DMS153 treated with DMSO at 0.1 percent for 48 hours (cell line): Measurements from ENCODE around the gene LPIN2.
"Not testable (repeated sequence)": the region's sequence is repeated elsewhere in the genome, so short reads cannot be mapped to it uniquely, and the experiment has no call there.

Experiments
- DNase-seq: peaks from one replicate; lab custom pipeline; 2025; ENCODE audit not compliant: unreplicated experiment; lab: John Stamatoyannopoulos, UW

LPIN2 gene

DNA sequence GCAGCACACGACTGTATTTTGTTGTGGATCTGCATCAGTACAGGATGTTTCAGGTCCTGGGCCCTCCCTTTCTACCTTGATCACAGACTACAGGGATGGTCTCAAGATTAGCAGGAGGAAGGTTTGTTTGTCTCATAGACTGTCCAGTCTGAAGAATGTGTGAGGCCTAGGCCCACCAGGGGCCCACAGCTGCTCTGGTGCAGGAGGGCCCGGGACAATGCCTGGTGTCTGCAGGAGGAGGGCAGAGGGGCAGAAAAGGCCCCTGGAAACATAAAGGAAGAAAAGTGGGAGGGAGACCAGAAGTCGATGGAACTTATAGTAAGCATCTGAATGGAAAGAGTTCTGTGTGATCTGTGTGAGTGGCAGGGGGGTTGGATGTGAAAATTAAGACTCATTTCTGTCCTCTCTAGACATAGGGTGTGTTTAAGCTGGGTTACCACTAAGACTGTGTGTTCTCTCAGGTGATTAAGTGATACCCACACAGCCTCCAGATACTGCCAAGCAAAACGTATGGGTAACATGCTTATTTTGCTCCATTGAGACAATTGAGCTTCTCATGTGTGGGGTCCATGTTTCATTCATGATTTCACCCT is 33.4 kb upstream of the LPIN2 start:
- no peak for DNase-seq

DNA sequence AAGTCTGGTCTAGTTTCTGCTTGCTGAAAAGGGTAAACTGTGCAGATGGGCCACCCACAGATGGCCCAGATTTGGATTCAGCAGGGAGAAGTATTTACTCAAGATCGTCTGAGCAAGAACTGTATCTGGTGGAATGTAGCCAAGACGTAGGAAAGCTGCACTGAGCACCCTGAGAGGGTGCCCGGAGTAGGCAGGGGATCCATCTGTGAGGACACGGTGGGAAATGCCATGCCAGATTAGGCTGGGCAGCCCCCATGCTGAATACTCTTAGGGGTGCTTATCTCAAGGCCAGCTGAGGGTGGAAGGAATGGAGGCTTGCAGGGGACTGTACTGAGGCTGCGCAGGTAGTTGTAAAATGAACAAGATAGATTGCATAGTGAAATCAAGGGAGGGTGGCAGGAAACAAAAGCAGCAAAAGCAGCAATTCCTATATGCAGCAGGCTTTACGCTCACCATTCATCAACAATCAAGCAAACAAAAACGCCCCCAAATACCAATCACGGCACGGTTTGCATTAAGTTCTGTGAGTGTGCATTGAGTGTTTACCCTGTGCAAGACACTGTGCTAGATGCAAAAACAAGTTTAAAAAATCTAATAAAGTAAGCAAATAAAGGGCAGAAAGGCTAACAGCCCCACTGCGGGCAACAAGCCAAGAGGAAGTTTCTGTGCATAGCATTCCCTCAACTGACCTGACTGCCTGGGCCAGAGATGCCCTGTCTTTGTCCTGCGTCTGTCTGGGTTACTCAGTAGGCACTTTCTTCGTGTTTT is 32.2 kb upstream of the LPIN2 start:
- peak; percentile 52 for DNase-seq

GRCh38 chr18:3042379-3042778 is 29.4 kb upstream of the LPIN2 start:
- no peak for DNase-seq

DNA sequence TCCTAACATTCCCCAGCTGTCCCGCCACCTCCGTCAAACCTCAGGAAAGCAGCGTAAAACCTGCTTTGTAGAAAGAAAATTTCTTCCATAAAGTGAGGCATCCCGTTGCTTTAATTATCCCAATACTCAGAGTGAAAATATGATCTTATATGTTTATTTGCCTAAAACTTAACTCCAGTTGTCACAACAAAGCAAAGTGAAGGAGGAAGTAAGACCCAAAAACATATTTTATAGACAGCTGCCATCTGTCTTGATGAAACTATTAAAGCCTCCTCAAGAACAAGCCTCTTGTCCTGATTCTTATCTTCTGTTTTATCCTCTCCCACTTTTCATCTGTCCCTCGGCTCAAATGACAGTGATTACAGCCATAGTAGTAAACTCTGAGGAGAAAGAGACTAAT is 28.9 kb upstream of the LPIN2 start:
- no peak for DNase-seq

DNA sequence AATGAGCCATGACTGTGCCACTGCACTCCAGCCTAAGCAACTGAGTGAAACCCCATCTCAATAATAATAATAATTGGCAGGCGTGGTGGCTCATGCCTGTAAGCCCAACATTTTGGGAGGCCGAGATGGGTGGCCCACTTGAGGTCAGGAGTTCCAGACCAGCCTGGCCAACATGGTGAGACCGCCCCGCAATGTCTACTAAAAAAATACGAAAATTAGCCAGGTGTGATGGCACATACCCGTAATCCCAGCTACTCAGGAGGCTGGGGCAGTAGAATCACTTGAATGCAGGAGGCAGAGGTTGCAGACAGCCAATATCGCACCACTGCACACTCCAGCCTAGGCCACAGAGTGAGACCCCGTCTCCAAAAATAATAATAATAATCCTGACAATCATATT is 27.9 kb upstream of the LPIN2 start:
- no peak for DNase-seq

DNA sequence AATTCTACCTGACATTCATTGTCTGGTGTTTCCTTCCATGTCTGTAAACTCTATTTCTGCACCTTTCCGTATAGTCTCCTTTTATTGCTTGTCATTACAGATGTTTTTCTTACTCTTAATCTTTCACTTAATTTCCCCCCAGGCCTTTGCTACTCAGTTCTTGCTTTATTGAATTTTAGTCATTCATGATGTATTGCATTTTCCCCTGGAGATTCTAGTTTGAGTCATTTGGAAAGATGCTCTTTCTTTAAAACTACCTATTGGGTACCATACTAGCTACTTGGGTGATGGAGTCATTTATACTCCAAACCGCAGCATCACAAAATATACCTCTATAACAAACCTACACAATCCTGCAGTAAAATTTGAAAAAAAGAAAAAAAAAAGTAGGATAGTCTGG is 27.2 kb upstream of the LPIN2 start:
- DNase-seq, result no peak

DNA sequence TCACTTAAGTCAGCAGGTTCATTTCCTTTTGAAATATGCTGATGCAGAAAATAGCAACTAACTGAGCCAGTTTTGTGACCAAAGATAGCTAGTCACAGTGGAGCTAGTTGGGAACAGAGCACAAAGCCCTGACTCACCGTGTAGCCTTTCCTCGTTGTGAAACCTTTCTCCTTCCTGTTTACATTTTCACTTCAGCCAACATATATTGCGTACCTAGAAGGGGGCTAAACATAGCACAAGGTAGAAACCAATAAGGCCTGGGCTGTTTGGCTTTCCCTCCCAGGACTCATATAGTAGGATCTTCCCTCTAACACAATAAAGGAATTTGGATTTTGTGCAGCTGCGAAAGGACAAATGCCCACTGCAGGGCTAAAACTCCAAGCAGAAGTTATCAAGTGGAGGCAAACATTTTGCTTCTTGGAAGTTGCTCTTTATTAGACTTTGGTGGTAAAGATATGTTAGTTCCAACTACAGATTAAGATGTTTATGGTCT is 24.5 kb upstream of the LPIN2 start:
- DNase-seq, result no peak

DNA sequence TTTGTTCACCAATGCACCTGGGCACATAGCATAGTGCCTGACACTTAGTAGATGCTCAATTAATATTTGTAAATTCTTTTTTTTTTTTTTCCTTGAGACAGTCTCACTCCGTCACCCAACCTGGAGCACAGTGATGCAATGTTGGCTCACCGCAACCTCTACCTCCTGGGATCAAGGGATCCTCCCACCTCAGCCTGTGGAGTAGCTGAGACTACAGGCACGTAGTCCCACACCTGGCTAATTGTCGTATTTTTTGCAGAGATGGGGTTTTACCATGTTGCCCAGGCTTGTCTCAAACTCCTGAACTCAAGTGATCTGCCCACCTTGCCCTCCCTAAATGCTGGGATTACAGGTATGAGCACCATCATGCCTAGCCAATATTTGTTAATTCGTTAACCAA is 23.2 kb upstream of the LPIN2 start:
- no peak for DNase-seq

- DNase-seq, result no peak
These were observed 22.7 kb upstream of the LPIN2 start for GRCh38 chr18:3035635-3036034.

- DNase-seq, result no peak
These were observed 19.8 kb upstream of the LPIN2 start for GRCh38 chr18:3032721-3033120.

- DNase-seq, result no peak
These were observed 16.4 kb upstream of the LPIN2 start for GRCh38 chr18:3029215-3029952.

DNA sequence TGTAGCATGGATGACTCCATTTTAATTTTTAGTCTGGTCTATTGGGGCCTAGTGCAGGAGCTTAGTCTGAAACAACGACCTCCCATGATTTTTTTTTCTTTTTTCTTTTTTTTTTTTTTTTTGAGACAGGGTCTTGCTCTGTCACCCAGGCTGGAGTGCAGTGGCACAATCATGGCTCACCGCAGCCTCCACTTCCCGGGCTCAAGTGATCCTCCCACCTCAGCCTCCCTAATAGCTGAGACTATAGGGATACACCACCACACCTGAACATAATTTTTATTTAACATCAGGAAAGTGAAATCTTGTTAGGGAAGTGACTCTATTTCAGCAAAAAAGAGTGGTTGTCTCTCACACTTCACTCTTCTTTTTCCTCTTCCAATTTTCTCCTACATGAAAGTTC is 15.2 kb upstream of the LPIN2 start:
- DNase-seq, result not testable (repeated sequence)

GRCh38 chr18:3027370-3027891 is 14.5 kb upstream of the LPIN2 start:
- no peak for DNase-seq

DNA sequence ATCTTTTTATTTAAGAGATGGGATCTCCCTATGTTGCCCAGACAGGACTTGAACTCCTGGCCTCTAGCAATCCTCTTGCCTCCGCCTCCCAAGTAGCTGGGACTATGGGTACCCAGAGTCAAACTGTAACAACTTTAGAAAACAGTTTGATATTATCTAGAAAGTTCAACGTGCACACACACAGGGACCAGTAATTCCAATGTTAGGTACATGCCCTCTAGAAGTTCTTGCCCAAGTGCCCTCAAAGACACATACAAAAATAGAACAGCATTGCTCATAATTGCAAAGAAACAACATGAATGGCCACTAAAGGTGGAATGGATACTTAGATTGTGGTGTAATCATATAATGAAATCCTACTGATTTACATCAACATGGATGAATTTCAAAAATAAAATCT is 12.6 kb upstream of the LPIN2 start:
- DNase-seq, result no peak

DNA sequence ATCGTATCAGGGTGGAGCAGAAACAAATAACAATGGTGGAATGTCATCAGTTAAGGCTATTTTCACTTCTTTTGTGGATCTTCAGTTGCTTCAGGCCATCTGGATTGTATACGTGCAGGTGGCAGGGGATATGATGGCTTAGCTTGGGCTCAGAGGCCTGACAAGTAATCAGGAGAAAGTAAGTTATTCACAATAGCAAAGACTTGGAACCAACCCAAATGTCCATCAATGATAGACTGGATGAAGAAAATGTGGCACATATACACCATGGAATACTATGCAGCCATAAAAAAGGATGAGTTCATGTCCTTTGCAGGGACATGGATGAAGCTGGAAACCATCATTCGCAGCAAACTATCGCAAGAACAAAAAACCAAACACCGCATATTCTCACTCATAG is 10.7 kb upstream of the LPIN2 start:
- not testable (repeated sequence) for DNase-seq

DNA sequence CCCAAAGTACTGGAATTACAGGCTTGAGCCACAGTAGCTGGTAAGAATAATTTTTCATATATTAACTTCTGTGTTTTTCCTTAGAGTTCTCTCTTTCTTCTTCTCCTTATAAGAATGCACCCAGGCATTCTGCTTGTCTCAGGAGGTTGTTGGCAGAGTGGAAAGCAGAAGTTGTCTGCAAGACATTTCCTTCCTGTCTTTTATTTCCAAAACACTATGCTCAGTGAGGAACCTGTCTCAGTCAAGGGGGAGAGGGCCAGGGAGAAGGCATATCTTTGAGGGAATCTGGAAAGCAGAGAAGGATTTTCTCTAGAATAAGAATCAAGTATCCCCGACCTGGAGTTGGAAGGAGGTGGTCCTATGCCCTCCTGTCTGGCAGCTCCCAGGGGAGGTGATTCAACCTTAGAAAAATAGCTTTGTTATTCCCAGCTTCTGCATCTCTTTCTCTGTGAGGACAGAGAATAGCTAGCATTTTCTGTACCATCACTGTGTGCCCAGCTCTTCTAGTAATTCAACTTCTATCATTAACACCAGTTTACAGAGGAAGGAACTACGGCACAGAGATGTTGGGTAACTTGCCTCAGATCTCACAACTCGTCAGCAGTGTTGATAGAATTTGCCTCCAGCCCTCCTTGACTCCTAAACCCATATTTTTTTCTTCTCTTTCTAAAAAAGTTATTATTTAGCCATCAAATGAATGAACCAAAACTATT is 3.8 kb upstream of the LPIN2 start:
- DNase-seq, result no peak

- DNase-seq, result no peak
These were observed 2.9 kb upstream of the LPIN2 start for GRCh38 chr18:3015851-3016250.

DNA sequence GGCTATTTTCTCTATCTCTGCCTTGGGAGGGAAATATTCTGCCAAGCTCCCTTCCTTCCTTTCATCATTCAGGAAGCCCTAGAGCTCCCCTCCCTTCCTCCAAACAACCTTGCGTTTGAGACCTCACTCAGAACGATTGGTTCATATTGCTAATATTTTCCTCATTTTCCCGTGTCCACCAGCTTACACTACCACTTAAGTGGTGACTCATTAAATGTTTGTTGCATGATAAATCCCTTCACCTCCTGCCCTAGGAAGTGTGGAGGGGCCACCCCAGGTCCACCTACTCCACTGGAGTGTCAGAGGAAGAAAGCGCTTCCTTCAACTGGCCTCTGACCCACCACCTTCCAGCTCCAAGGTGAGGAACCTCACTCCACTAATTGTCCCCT is 2.3 kb upstream of the LPIN2 start:
- no peak for DNase-seq

DNA sequence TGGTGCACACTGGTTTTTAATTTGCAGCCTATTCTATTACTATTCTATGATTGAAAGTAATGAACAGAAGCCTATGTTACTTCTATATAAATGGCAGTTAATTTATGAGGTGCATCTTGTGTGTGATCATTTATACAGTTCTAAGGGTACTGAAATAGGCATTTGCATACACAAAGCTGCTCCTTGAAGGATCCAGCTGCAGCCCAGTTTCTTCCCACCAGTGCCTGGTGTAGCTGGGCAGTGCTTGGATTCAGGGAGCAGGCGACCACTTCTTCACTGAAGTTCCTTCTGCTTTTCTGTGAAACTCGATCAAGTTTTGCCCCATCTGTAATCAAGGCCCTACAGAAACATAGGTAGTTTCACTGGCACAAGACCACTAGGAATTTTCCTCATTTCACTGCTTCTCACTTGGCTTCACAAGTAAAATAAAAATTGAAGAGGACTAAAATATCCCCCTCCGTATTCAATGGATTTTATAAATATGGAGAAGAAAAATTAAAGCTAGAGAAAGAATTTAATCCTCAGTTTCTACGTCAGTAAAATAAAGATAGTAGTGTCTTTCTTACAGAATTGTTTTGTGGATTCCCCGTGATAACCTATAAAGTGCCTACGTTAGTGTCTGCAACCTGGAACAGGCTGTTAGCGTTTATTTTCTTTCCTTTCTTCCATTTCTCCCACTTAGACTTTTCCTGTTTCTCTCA is 1.7 kb upstream of the LPIN2 start:
- DNase-seq, result no peak

DNA sequence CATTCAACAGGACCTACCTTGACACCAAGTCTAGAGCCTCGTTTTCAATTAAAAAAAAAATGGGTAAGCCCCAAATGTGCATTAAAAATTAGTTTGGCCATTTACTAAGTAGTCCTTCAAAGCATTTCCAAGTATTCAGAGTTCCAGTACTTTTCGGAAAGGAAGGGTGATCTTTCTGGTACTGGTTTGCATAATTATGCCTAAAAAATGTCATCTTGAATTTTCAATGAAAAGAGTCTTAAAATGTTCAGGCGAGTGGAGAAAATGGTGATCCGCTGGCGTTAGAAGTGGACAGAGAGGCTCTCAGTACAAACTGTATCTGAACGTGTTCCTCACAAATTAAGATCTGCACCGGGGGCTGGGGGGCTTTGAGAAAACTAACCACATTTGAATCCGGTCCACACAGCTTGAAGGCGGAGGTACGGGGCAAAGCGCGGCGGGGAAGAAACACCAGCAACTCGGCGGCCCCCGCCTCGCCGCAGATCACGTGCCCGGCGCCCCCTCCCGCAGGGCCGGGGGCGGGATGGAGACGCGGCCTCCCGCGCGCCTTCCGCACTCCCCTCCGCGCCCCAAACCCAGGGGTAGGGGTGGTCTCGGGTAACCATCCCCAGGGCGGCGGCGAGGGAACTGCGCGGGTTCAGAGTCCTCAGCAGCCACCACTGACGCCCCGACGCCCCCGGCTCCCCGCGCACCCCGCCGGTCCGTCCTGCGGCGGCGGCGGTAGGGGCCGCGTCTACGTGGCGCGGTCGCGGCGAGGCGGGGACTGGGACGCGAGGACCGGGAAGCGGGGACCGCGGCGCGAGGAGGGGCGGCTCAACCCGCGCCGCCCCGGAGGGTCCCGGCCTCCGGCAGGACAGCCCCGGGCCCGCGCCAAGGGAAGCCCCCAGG is 564 bp downstream of the LPIN2 start:
- no peak for DNase-seq
